ENCODE data around the gene CNOT6L. TPM values are rescaled to one million over a fixed set of nuclear protein-coding genes. Genes with fewer than 3 reads are reported as not detected.

Gene CNOT6L
- polyA plus RNA-seq, 1 donor from 2014 or later, result 14.4 TPM

DNA sequence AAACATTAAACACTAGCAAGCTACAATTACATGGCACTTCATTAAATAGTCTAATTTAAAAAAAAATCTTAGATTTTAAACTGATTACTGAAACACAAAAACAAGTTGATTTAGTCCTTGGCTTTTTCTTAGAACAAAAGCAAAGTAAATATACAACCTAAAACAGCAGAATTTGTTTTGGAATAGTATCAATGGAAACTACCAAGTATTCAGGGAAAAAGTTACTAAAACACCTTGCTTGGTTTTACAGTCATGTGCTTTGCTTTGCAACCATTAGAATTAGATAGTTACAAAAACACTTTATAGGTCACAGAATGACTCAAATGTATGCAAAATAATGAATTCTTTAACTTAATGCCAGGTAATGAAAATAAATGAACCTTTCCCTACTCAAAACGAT lies 105.3 kb downstream of the CNOT6L start:
- Histone ChIP-seq H4K20me1 (ENCODE audit: insufficient read depth) (no peaks in the 10 kb centered on the region), H2AFZ (ENCODE audit: low read depth, low read length) (no peak overlapping the region), H3K27me3 (ENCODE audit: insufficient read depth, low read depth, low read length) (no peaks in the 10 kb centered on the region), H3K79me2 (replicated peaks; ENCODE audit: insufficient read depth, low read length) (no peaks in the 10 kb centered on the region), H3F3A (ENCODE audit: insufficient read depth, low read length, poor library complexity, severe bottlenecking) (no peaks in the 10 kb centered on the region), H3K27ac (ENCODE audit: low read length) (no peak overlapping the region), H3K9ac (ENCODE audit: low read length) (no peak overlapping the region), H3K4me2 (ENCODE audit: low read length) (no peak overlapping the region), H3K9me2 (ENCODE audit: insufficient read depth, low read length) (no peaks in the 10 kb centered on the region), H3K4me3 (ENCODE audit: low read length) (no peak overlapping the region), H3K36me3 (ENCODE audit: insufficient read depth, low read length) (no peaks in the 10 kb centered on the region), H3K9me3 (ENCODE audit: low read length) (no peaks in the 10 kb centered on the region)
- TF ChIP-seq TAF1 (IDR thresholded peaks at IDR 0.05; ENCODE audit: low read depth) (no peak), POLR2AphosphoS5 (IDR thresholded peaks at IDR 0.05) (no peak), EP300 (conservative IDR thresholded peaks at IDR 0.05; ENCODE audit: poor library complexity, severe bottlenecking) (no peak), RAD21 (conservative IDR thresholded peaks at IDR 0.05) (no peak), EZH2 (IDR thresholded peaks at IDR 0.05; ENCODE audit: borderline replicate concordance, insufficient read depth, low read length, poor library complexity, severe bottlenecking) (no peak), MXI1 (conservative IDR thresholded peaks at IDR 0.05; ENCODE audit: poor library complexity, severe bottlenecking) (no peak), SMC3 (conservative IDR thresholded peaks at IDR 0.05; ENCODE audit: poor library complexity) (no peak)
- TF ChIP-seq, protein P1, sequence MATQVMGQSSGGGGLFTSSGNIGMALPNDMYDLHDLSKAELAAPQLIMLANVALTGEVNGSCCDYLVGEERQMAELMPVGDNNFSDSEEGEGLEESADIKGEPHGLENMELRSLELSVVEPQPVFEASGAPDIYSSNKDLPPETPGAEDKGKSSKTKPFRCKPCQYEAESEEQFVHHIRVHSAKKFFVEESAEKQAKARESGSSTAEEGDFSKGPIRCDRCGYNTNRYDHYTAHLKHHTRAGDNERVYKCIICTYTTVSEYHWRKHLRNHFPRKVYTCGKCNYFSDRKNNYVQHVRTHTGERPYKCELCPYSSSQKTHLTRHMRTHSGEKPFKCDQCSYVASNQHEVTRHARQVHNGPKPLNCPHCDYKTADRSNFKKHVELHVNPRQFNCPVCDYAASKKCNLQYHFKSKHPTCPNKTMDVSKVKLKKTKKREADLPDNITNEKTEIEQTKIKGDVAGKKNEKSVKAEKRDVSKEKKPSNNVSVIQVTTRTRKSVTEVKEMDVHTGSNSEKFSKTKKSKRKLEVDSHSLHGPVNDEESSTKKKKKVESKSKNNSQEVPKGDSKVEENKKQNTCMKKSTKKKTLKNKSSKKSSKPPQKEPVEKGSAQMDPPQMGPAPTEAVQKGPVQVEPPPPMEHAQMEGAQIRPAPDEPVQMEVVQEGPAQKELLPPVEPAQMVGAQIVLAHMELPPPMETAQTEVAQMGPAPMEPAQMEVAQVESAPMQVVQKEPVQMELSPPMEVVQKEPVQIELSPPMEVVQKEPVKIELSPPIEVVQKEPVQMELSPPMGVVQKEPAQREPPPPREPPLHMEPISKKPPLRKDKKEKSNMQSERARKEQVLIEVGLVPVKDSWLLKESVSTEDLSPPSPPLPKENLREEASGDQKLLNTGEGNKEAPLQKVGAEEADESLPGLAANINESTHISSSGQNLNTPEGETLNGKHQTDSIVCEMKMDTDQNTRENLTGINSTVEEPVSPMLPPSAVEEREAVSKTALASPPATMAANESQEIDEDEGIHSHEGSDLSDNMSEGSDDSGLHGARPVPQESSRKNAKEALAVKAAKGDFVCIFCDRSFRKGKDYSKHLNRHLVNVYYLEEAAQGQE (IDR thresholded peaks at IDR 0.05; ENCODE audit: borderline replicate concordance), result no peak
- TF ChIP-seq, protein P2, sequence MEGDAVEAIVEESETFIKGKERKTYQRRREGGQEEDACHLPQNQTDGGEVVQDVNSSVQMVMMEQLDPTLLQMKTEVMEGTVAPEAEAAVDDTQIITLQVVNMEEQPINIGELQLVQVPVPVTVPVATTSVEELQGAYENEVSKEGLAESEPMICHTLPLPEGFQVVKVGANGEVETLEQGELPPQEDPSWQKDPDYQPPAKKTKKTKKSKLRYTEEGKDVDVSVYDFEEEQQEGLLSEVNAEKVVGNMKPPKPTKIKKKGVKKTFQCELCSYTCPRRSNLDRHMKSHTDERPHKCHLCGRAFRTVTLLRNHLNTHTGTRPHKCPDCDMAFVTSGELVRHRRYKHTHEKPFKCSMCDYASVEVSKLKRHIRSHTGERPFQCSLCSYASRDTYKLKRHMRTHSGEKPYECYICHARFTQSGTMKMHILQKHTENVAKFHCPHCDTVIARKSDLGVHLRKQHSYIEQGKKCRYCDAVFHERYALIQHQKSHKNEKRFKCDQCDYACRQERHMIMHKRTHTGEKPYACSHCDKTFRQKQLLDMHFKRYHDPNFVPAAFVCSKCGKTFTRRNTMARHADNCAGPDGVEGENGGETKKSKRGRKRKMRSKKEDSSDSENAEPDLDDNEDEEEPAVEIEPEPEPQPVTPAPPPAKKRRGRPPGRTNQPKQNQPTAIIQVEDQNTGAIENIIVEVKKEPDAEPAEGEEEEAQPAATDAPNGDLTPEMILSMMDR (IDR thresholded peaks at IDR 0.05; ENCODE audit: poor library complexity, severe bottlenecking), result no peak

DNA sequence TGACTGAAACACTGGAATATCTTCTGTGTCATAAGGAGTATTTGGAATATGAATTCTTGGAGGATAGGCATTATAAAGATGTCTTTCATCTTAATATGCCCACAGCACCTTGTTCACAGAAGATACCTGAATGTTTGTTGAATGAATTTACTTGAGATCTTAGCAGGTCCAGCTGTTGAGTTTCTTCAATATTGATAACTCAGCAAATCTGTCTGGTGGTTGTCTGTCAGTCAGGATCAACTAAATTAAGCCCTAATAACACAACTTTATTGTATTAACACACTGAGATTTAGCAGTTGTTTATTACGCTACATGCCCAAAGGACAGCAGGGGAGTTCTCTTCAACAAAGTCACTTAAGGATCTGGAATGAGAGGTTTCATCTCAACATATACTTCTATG lies 106.5 kb downstream of the CNOT6L start:
- H3K9ac ChIP-seq (ENCODE audit: low read length), result no peak overlapping the region
- no peak overlapping the region for H3K4me3 ChIP-seq (ENCODE audit: low read length)
- H4K20me1 ChIP-seq (ENCODE audit: insufficient read depth), result no peaks in the 10 kb centered on the region
- no peaks in the 10 kb centered on the region for H3K79me2 ChIP-seq (replicated peaks; ENCODE audit: insufficient read depth, low read length)
- no peaks in the 10 kb centered on the region for H3F3A ChIP-seq (ENCODE audit: insufficient read depth, low read length, poor library complexity, severe bottlenecking)
- H3K4me2 ChIP-seq (ENCODE audit: low read length), result no peak overlapping the region
- H3K27ac ChIP-seq (ENCODE audit: low read length), result no peak overlapping the region
- H2AFZ ChIP-seq (ENCODE audit: low read depth, low read length), result no peak overlapping the region
- H3K27me3 ChIP-seq (ENCODE audit: insufficient read depth, low read depth, low read length), result no peaks in the 10 kb centered on the region
- no peaks in the 10 kb centered on the region for H3K9me2 ChIP-seq (ENCODE audit: insufficient read depth, low read length)
- H3K9me3 ChIP-seq (ENCODE audit: low read length), result no peaks in the 10 kb centered on the region
- H3K36me3 ChIP-seq (ENCODE audit: insufficient read depth, low read length), result no peaks in the 10 kb centered on the region
- TF ChIP-seq, protein P1 (IDR thresholded peaks at IDR 0.05; ENCODE audit: borderline replicate concordance), result no peak
- TF ChIP-seq TAF1 (IDR thresholded peaks at IDR 0.05; ENCODE audit: low read depth), result no peak
- TF ChIP-seq, protein P2 (IDR thresholded peaks at IDR 0.05; ENCODE audit: poor library complexity, severe bottlenecking), result no peak
- no peak for TF ChIP-seq MXI1 (conservative IDR thresholded peaks at IDR 0.05; ENCODE audit: poor library complexity, severe bottlenecking)
- TF ChIP-seq SMC3 (conservative IDR thresholded peaks at IDR 0.05; ENCODE audit: poor library complexity), result no peak
- TF ChIP-seq RAD21 (conservative IDR thresholded peaks at IDR 0.05), result no peak

Measured in neural cell (in vitro differentiated cells).